NCI-H1048 (cell line): ENCODE measurements around the gene AGAP2.
A peak's percentile ranks its signal among the peaks of the same experiment; 100 is the strongest.

ENCODE experiments used
- DNase-seq: peaks from one replicate; lab custom pipeline; 2025; lab: John Stamatoyannopoulos, UW

The AGAP2 gene

DNA sequence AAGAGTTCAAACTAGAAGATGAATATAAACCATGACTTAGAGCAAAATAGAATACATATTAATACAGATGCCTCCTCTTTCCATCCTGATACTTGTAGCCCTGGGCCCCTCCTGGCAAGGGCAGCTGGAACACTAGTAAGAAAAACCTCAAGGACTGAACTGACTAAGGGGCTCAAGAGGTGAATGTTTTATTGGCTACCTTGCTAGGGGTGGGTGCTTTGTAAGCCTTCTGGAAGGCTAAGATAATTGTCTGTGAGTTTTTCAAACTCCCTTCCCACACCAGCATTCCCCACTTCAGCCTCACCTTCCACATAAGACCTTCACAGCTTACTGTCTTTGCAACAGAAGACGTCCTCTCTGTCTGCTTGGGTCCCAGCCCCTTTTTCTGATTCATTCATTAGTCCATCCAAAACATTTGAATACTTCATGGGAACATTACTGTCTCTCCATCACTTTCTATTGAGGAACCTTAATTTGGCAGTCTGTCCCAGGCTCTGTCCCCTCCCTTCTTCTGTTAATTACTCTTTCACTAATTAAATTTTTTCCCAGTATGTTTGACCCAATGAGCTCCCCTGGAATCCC lies 15.3 kb upstream of the AGAP2 start:
- no peak for DNase-seq

DNA sequence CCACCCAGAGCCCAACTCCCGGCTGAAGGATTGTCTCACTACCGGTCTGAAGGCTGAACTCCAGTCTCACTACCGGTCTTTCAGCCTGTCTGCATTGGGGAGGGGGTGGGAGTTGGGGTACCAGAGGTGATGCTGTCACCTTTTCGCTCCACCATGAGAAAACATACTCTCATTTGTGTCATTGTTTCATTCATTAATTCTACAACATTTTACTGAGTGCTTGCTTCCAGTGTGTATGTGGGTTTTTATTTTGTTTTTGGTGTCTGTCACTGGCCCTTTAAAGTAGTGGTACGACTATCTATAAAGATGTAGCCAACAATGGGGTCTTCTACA lies 14.1 kb upstream of the AGAP2 start:
- no peak for DNase-seq

DNA sequence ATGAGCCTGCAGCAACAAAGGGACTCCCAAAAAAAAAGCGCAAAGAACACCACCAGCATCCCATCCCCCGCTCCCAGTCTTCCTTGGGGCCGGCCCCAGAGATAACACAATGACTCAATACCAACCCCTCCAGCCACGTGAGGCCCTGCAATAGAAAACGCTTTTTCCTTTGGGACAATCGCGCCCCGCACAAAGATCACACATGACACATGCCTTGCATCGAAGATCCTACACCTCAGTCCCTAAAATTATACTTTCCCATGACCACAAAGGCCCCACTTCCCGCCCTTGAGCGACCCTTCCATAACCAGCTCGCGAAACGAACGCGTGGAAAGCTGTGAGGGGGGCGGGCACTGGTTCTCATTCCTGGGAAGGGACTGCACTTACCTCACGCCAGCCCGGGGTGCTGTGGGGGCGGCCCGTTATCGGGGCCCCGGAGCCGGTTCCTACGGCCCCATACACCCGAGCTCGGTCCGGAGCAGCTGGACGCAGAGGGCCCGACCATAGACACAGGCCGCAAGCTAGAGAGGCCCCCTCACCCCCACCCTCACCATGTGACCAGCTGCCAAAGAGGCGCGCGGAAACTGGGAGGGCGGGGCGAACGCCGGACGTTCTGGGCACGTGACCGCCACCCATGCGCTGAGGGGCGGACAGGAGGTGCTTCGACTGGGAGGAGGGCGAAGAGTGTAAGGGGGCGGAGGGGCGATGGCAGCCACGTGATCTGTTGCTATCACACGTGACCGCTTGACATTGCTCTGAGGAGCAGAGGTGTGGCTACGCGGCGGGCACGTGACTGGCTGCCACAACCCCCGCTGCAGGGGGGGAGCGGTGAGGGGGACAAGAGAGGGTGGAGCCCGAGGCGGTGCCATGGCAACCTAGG lies 13.5 kb upstream of the AGAP2 start, which contains the start of gene CDK4:
Gene CDK4, minus strand, starts transcription at position 523 of the 880 bp plus-strand sequence. CDS start 593 bp downstream, outside the sequence.
- peak; percentile 97 for DNase-seq

DNA sequence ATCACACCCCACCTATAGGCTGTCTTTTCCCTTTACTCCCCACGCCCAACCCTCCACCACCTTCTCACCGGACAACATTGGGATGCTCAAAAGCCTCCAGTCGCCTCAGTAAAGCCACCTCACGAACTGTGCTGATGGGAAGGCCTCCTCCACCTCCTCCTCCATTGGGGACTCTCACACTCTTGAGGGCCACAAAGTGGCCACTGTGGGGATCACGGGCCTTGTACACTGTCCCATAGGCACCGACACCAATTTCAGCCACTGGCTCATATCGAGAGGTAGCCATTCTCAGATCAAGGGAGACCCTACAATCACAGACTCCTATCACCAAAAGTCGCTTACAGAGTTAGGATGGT lies 12.9 kb upstream of the AGAP2 start:
- no peak for DNase-seq

- no peak for DNase-seq
Observed at GRCh38 chr12:57750561-57751431, 12.3 kb upstream of the AGAP2 start.

- no peak for DNase-seq
Observed at GRCh38 chr12:57749061-57749460, 10.5 kb upstream of the AGAP2 start.

DNA sequence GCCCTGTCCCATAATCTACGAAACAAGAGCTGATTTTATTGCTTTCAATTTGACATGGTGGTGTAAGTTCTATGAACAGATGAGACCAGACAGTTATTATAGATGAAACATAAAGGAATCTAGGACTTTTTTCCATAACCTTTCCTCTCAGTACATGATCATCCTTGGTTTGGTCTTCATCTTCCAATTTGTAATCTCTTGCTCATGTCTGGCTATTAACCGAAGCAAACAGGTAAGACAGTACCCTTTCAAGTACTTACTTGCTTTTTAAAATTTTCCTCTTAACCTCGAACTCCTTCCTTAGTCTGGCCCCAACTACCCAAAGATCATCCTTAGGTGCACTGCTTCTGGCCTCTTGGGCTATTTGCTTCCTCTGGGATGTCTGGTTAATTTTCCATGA lies 7.5 kb upstream of the AGAP2 start:
- no peak for DNase-seq

DNA sequence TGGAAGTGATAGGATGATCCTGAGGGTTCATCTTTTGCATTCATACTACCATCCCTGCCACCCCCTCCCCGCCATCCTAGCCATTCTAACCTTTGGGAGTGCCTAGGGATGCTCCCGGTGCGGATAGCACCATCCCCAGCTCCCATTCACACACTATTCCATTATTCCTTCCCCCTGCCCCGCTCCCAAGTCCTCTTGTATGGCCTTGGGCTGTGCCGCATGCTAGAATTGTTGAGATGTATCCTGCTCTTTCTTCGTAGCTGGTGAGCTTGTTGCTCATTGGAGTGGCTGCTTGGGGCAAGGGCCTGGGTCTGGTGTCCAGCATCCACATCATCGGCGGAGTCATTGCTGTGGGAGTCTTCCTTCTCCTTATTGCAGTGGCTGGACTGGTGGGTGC lies 6.9 kb upstream of the AGAP2 start:
- DNase-seq = no peak

GRCh38 chr12:57744777-57745484 lies 6.4 kb upstream of the AGAP2 start, which contains the start of gene TSPAN31:
TSS of gene TSPAN31 (plus strand) at chr12:57745039. CDS start at chr12:57745155, 116 bp downstream.
- peak; percentile 90 for DNase-seq

GRCh38 chr12:57744194-57744776 lies 5.7 kb upstream of the AGAP2 start:
- peak; percentile 69 for DNase-seq

GRCh38 chr12:57743769-57744168 lies 5.2 kb upstream of the AGAP2 start:
- DNase-seq = no peak

GRCh38 chr12:57741844-57742738 lies 3.5 kb upstream of the AGAP2 start:
- no peak for DNase-seq

GRCh38 chr12:57741413-57741789 lies 2.9 kb upstream of the AGAP2 start:
- no peak for DNase-seq

GRCh38 chr12:57740656-57741412 lies 2.3 kb upstream of the AGAP2 start:
- no peak for DNase-seq

DNA sequence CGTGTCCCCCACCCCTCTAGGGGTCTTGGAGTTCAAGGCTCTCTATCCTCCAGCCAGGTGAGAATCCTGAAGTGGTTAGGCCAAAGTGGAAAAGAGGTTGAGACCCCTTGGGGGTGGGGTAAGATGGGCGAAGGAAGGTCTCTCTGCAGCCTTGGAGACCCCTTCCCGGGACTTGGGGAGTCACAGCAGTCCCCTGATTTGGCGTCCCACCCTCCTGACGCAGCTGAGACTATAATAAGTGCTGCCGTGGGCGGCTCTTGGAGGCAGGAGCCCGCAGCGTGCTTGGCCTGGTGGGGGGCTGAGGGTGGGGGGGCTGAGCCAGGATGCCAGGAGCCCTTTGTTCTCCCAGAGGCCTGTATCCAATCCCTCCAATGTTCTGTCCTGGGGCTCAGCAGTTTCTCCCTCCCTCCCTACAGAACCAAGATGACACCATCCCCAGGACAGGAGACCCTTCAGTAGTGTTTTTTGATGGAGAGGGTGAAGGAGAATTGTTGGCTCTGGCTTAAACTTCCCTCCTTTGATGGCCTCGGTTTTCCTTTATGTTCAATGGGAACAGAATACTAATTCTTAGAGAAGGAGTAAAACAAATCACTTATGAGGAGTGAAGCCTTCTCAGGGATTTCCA lies 1.5 kb upstream of the AGAP2 start:
- no peak for DNase-seq

DNA sequence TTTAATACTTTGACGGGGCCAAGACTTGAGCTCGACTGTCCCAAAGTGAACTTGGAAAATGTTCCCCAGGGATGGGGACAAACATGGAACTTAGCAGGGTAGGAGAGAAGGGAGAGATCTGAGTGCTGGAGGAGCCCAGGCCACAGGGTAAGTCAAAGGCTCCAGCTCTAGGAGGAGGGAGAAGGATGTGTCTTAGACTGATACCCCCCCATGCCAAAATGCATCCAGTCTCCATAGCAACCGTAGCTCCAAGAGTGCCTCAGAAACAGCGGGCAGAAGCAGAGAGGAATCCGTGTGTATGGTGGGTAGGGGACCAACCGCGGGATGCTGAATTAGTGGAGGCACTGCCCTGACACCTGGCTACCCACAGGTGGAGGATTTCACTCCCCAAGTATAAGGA lies 845 bp upstream of the AGAP2 start:
- DNase-seq = no peak

- no peak for DNase-seq
Observed at GRCh38 chr12:57737467-57738460, 778 bp downstream of the AGAP2 start.
